HCT116 (cell line): ENCODE results near the gene ARHGAP10.

Experiments used
- CTCF ChIP-seq, 3 experiments: fragments of 200-600 bp in 1 of 3; sonication (generic) in 1 of 3; IDR thresholded peaks in 2 of 3; conservative IDR thresholded peaks in 1 of 3; 2 replicates each; pipeline ENCODE4 v1.5.1; 2012 to 2017; ENCODE audit warnings: low read depth in 2 of 3, low read length in 2 of 3, antibody characterized with exemption in 1 of 3, borderline replicate concordance in 1 of 3, control low read depth in 1 of 3, mild to moderate bottlenecking in 1 of 3, mixed read lengths in 1 of 3, mixed run types in 1 of 3, moderate library complexity in 1 of 3; ENCODE audit not compliant: insufficient read depth in 1 of 3
- MAX ChIP-seq: IDR thresholded peaks from 2 replicates; pipeline ENCODE4 v1.6.1; 2012
- POLR2AphosphoS5 ChIP-seq: IDR thresholded peaks from 2 replicates; pipeline ENCODE4 v1.6.1; 2011; ENCODE audit warnings: mild to moderate bottlenecking, low read depth, low read length, moderate library complexity

GRCh38 chr4:147862043-147862692 lies 130.3 kb downstream of the ARHGAP10 start:
- TF ChIP-seq MAX (no peak), CTCF (IDR thresholded peaks at IDR 0.05 in 2 of 3, conservative IDR thresholded peaks at IDR 0.05 in 1 of 3; ENCODE audit: borderline replicate concordance in 1 of 3, insufficient read depth in 1 of 3, low read depth in 2 of 3, low read length in 2 of 3) (no peak), POLR2AphosphoS5 (no peak)
